HG02840 (cell line): Measurements from ENCODE around the gene TMEM126A.
"Not testable (repeated sequence)": the region's sequence is repeated elsewhere in the genome, so short reads cannot be mapped to it uniquely, and the experiment has no call there.

Source experiments
- ATAC-seq: cut with Tn5 transposase; IDR thresholded peaks from one replicate; pipeline ENCODE4 v1.9.1; 2021; ENCODE audit warnings: mild to moderate bottlenecking, moderate library complexity, moderate number of reproducible peaks; ENCODE audit not compliant: unreplicated experiment, low FRiP score

TMEM126A gene

DNA sequence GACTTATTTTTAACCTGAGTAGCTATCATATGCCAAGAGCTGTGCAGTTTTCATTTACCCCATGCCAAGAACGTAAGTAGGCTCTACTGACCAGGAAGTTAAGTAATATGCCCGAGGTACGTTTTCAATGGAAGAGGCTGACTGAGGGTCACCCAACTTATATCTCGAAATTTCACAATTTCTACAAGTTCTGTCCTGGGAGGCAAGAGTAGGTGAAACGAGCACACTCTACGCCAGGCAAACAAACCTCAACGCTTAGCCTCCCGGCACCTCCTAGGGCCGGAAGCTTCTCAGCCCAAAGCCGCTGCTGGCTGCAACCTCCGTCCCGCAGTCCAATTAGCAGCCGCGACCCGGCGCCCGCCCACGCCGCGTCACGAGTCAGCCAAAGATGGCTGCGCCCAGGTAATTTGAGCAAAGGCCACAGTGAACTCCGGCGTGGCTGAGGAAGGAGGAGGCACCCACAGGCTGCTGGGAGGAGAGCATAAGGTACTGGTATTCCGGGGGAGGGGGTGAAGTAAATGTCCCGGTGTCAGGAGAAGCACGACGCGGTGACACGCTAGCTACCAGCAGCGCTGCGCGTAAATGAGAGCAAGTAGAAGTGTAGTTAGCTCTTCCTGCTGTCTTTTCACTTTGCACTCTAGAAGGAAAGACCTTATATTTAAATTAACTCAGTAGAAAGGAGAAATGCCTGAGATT is at the start of gene TMEM126A:
TMEM126A (plus strand) TSS at position 364 of the 696 bp plus-strand sequence. CDS start 2,289 bp downstream, outside the sequence.
- peak; percentile 98 for ATAC-seq

DNA sequence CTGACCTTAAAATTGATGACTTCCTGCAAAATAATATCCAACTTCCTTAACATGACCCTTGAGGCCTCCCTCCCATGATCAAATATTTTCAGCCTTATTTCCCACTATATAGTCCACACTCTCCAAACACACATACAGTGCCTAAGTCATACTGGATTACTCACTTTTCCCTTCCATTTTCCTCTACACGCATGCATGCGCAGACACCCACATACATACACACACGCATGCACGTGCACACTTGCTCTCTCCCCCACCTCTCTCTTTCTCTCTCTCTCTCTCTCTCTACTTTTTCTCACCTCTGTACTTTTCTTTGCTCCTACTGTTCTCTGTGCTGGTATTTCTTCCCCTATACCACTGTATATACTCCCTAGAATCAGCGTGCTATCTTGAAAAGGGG is 48.7 kb upstream of the TMEM126A start:
- no peak for ATAC-seq

DNA sequence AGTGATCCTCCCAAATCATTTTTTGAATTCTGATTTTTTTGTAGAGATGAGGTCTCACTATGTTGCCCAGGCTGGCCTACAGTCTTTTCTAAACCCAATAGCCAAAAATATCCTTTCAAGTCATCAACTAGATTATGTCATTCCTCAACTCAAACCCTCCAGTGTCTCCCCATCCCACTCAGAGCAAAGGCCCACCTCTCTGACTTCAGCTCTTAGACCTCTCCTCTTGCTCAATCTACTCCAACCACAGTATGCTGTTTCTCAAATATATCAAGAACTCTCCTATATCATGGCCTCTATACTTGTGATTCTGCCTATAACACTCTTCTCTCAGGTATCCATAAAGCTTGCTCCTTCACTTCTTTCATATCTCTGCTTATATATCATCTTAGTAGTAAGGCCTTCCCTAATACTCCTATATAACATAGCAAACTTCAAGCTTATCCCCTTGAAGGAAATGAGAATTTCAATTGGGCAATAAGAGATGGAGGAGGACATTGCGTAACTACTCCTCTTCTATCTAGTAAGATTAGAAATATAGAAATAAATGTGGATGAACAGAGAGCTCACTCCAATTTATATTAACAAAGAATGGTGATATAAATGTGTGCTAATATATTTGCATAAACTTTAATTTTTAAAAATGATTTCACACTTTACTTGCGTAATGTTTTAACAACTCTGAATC is 45.1 kb upstream of the TMEM126A start:
- ATAC-seq: no peak

DNA sequence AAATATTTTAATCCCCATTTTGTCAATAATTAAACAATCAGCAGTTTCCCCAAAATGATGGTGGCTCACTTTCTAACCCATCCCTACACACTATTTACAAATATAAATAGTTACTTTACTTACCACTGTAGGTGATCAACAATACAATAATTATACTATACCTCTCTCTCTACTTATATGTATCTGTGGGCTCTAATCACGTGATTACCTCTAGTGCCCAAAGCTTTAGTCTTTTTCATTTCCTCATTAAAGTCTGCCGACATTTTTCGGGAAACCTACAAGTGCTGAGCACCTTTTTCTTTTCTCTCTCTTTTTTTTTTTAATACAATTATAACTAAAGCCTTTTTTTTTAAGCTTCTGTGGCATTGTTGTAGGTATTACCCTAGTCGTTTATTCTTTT is 44.5 kb upstream of the TMEM126A start:
- ATAC-seq: no peak

DNA sequence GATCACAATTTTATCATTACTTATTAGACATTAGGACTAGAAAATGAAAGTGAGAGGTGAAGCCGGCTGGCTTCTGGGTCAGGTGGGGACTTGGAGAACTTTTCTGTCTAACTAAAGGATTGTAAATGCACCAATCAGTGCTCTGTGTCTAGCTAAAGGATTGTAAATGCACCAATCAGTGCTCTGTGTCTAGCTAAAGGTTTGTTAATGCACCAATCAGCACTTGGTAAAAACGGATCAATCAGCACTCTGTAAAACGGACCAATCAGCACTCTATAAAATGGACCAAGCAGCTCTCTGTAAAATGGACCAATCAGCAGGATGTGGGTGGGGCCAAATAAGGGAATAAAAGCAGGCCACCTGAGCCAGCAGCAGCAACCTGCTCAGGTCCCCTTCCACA is 41.5 kb upstream of the TMEM126A start:
- not testable (repeated sequence) for ATAC-seq

DNA sequence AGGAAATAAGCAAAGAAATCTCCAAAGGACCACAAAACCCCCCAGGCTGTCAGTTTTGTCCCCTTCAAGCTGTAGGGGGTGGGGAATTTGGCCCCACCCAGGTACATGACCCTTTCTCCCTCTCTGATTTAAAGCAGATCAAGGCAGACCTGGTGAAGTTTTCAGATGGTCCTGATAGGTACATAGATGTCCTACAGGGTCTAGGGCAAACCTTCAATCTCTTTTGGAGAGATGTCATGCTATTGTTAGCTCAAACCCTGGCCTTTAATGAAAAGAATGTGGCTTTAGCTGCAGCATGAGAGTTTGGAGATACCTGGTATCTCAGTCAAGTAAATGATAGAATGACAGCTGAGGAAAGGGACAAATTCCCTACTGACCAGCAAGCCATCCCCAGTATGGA is 39.1 kb upstream of the TMEM126A start:
- ATAC-seq: not testable (repeated sequence)

DNA sequence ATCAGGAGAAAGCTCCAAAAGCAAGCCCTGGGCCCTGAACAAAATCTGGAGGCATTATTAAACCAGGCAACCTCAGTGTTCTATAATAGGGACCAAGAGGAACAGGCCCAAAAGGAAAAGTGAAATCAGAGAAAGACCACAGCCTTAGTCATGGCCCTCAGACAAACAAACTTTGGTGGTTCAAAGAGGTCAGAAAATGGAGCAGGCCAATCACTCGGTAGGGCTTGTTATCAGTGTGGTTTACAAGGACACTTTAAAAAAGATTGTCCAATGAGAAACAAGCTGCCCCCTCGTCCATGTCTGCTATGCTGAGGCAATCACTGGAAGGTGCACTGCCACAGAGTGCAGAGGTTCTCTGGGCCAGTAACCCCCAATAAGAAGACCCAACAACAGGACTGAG is 38.5 kb upstream of the TMEM126A start:
- not testable (repeated sequence) for ATAC-seq

DNA sequence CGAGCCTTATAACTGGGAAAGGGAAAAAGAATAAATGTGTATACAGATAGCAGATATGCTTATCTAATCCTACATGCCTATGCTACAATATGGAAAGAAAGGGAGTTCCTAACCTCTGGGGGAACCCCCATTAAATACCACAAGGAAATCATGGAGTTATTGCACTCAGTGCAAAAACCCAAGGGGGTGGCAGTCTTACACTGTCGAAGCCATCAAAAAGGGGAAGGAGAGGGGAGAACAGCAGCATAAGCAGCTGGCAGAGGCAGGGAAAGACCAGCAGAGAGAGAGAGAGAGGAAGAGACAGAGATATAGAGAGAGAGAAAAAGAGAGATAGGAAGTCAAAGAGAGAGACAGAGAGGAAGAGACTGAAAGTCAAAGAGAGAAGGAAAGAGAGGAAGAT is 36.1 kb upstream of the TMEM126A start:
- ATAC-seq: not testable (repeated sequence)

DNA sequence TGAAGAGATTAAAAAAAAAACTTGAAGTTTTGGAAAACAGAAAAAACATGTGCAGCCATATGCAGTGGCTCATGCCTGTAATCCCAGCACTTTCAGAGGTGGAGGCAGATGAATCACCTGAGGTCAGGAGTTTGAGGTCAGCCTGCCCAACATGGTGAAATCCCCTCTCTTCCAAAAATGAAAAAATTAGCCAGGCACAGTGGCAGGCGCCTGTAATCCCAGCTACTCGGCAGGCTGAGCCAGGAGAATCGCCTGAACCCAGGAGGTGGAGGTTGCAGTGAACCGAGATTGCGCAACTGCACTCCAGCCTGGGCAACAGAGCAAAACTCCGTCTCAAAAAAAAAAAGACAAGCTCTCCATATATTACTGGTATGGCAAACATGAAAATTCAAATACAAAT is 28.3 kb upstream of the TMEM126A start:
- no peak for ATAC-seq

DNA sequence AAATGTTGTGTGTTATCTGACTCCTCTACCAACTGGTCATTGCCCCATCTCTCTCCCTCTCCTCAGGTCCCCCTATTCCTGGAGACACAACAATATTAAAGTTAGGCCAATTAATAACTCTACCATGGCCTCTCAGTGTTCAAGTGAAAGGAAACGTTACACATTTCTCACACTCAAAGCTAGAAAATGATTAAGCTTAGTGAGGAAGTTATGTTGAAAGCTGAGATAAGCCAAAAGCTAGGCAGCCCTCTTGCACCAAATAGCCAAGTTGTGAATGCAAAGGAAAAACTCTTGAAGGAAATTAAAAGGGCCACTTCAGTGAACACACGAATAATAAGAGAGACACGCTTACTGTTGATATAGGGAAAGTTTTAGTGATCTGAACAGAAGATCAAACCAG is 27.5 kb upstream of the TMEM126A start:
- no peak for ATAC-seq

DNA sequence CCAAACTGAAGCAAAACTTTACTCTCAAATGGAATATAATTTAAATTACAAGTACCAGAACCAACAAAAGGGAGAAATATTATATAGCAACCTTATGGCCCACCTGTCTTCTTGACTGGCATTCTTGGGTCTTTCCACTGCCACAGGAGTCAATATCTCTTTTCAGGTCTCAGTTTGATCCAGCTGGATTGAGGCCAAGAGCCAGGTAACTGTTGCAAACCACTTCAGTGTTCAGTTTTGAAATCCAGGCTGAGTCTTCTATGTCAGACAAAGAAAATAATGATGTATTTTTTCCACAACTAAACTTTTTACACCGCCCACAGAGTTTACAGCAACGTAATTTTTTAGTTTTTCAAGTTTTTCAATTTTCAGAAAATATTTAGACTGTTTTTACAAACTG is 21.3 kb upstream of the TMEM126A start:
- no peak for ATAC-seq

DNA sequence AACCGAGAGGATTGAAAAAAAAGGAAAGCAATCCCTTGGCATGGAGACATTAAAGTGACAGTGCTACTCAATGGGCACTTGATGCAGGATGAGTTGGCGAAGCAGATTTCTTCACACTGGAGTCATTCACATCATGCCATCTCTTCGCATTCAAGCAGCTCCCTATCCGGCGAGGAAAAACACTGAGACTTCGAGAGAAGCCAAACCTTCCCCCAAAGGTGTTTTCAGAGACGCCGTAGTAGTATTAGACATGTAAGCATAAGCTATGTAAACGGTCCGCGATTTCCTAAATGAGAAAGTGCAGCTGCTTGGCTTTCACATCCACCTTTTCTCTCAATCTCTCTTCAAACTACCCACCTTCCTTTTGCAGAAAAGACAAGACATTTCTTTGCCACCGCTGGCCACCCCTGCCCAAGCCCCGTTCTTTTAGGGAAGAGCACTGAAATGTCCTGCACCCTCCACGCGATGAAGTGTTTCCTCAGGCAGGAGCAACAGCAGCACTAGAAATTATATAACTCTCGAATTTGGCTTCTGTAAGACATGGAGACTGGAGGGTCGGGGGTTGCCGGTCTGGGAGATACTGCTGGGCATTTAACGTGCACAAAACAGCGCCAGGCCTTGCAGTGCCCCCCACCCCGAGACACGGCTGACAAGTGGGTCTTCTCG is 20.3 kb upstream of the TMEM126A start, which contains the start of gene DLG2:
DLG2 (minus strand) TSS at position 13 of the 666 bp plus-strand sequence.
- ATAC-seq: no peak

DNA sequence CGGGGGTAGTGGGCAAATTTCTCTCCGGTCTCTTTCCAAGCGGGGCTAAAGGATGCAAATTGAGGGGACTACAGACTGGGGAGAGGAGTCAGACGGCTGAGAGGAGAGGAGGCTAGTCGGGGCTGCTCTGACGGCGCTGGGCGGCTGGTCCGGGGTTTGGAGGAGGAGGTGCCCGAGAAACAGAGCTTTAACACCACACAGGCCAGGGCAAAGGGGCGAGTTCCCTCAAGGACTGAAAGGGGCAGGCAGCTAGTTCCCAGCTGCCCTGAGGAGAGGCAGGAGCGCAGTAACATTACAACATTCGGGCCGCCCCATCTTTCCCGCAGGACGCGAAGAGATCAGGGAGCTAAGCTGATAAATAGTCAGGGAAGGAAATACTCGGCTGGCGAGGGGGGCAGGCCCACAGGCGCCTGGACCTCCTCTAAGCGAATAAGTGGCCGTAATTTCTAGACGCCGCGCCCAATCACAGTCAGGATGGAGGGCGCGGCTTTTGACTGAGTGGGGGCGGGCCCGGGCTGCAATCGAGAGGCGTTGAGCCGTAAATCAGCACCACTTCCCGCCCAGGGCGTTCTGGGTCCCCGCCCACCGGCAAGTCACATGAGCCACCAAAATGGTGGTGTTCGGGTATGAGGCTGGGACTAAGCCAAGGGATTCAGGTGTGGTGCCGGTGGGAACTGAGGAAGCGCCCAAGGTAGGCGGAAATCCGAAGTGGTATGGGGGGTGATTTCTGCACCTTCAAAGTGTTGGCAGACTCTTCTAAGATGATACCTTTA is 19.6 kb upstream of the TMEM126A start, which contains the start of gene TMEM126B:
TMEM126B (plus strand) TSS at position 596 of the 773 bp plus-strand sequence; CDS start at position 611, 15 bp downstream.
- ATAC-seq: peak; percentile 100

DNA sequence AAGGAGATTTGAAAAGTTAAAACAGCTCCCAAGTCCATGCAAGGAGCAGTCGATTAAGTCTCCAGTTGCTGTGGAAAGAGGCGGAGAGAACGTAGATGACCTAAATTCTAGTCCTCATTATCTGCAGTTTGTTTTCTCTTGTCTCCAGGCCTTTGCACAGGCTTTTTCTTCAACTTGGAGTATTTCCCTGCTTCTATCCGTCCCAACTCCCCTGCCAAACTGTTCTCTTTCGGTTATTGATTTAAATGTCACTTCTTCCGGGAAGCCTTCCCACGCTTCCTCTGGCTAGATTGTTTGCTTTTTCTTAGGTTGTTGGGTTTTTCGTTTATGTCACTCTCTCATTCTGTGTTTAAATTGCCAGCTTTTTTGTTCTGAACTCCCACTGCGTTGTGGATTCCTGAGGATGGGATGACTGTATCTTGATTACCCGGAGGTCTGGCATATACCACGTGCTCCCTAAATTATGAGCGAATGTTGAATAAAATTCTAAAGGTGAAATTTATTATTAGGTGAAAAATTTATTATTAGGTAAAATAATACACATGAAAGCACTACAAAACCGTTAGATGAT is 18.9 kb upstream of the TMEM126A start:
- peak; percentile 2 for ATAC-seq

DNA sequence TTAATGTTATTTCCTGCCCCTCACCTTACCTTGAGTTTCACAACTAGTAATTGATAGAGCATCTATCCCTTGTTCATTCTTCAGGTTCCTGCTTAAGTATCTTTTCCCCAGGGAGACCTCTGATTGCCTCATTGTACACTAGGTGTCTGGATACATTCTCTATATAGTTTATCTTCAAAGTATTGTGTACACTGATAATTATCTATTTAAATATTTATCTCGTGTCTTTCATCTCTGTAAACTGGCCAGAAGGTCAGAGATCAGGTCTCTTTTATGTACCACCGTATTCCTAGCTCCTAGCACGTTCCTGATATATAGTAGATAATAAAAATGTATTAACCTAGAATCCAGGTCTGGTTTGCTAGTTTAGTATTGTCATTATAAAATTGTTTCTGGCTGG is 13.0 kb upstream of the TMEM126A start:
- ATAC-seq: no peak

DNA sequence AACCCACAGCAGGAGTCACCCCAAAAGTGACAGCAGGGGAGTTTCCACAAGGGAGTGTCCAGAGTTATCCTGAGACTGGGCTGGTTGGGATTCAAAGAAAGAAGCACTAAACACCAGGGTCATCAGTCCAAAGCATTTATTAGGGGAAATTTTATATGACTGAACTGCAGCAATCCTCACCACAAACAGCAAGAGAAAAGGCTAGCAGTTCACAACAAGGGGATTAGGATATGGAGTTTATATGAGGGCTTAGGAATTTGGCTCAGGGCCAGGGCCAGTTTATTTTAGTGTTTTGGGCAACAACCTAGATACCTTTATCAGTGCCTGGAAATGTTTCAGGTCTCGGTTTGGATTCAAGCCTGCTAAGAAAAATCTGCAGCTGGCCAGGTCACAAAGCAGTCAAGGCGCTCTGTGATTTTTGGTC is 4.6 kb upstream of the TMEM126A start:
- no peak for ATAC-seq

DNA sequence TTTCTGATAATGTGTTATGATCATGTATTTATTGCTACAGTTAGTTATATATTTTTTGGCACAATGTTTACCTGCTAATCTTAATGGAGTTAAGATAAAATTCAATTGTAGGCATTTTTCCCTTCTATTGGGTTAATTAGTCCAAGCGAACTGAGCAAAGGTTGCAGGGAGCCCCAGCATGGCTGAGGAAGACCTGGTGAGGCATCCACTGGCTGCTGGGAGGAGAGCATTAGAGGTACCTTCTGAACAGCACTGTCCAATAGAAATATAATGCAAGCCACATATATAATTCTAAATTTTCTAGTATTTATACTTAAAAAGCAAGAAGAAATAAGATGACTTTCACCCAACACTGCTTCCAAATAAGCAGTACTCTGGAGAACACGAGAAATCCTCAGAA is 689 bp upstream of the TMEM126A start:
- peak; percentile 3 for ATAC-seq

DNA sequence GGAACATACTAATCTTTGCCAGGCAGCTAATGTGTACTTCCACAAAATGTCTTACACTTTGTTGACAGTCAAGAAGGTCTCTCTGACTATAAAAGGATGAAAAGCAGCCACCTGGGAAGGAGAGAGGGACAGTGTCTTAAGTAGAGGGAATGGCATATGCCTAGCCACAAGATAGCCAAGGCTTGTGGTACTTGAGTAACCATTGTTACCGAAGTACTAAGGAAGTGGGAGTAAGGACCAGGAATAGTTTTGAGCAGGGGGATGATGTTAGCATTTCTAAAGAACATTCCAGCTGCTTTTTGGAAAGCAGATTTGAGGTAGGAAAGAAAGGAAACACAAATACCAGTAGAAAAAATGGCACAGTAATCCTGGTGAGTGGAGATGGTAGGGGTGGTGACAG is 3.4 kb downstream of the TMEM126A start:
- ATAC-seq: no peak

DNA sequence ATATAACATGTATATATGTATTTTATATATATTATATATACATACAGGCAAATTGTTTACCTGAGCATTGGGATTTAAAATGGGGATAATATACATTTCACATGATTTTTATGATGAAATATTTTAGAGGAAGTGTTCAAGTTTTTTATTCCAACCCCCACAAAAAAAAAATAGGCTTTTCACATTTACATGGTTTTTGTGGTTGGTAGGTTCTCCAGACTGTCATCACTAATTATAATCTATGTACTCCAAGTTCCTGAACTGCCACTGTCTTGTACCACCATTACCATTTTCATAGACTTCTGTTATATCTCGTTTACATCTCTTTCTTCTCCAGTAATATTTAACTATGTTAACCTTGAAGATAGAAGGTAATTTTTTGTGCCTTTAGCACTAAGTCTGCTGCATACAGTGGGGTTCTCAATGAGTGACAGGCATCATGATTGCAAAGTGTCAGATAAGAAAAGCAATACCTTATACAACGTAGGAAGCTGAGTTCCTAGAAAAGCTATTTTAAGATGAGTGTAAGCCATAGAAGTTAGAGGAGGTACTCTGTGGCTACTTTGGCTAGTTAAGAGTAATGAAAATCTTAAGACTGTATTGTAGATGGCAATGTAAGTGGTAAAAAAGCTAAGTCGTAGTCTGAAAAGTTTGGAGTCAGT is 5.2 kb downstream of the TMEM126A start:
- no peak for ATAC-seq

DNA sequence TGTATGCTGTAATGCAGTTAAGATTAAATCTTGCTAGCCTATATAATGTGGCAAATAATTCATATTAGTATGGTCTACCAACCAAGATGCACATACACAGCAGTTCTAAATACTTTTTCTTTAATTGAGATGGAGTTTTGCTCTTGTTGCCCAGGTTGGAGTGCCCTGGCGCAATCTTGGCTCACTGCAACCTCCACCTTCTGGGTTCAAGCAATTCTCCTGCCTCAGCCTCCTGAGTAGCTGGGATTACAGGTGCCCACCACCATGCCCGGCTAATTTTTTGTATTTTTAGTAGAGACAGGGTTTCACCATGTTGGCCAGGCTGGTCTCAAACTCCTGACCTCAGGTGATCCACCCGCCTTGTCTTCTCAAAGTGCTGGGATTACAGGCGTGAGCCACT is 6.6 kb downstream of the TMEM126A start:
- not testable (repeated sequence) for ATAC-seq
